HepG2 (cell line): ENCODE data around the gene IBTK. TPM values are rescaled to one million over a fixed set of nuclear protein-coding genes. Genes with fewer than 3 reads are reported as not detected.

Experiments used
- ATAC-seq: fragments of 200-7000 bp; cut with Tn5 transposase; 3 replicates; pipeline ENCODE4 v1.9.1; 2020; ENCODE audit warnings: mild to moderate bottlenecking, moderate library complexity
- BruUV-seq: library from RNA; stranded (reverse); fragments of 400-500 nt; replicated peaks from 2 replicates; lab custom pipeline; 2021; lab: Mats Ljungman, UMichigan
- CTCF ChIA-PET: fragments of 300-600 bp; formaldehyde crosslinking; extraction: SDS; loops from one replicate; lab custom pipeline; 2021; ENCODE audit warnings: low total read pairs, inconsistent platforms, low intra/inter-chr PET ratio; lab: Yijun Ruan, JAX
- POLR2A ChIA-PET: fragments of 350-600 bp; sonication (Branson Sonifier 250); formaldehyde crosslinking; loops from one replicate; lab custom pipeline; 2020; ENCODE audit warnings: antibody characterized with exemption, inconsistent platforms; lab: Yijun Ruan, JAX
- DNase-seq: peaks from one replicate; pipeline ENCODE4 v3.0.0-alpha.2; 2015; ENCODE audit warnings: low spot score
- FAIRE-seq: peaks from 3 replicates; lab custom pipeline; 2011; peaks lifted over from hg19 to GRCh38; lab: Jason Lieb, UNC
- H2AFZ ChIP-seq: one replicate; pipeline ENCODE4 v1.6.1; 2011; ENCODE audit warnings: low read length, inconsistent platforms
- H3K27ac ChIP-seq: fragments of 300-600 bp; 3 replicates; pipeline ENCODE4 v1.8.0; 2011; ENCODE audit warnings: mixed run types, mild to moderate bottlenecking, mixed read lengths, low read length, inconsistent platforms; ENCODE audit not compliant: insufficient read depth; ENCODE audit errors: extremely low read length
- H3K27me3 ChIP-seq, 2 experiments: fragments of 200-600 bp in 1 of 2; 2 replicates in 1 of 2; 3 replicates in 1 of 2; pipeline versions ENCODE4 v1.6.0 to v1.8.0; 2011; ENCODE audit warnings: low read length in 2 of 2, mild to moderate bottlenecking in 2 of 2, moderate library complexity in 2 of 2, inconsistent platforms in 1 of 2; ENCODE audit not compliant: insufficient read depth in 2 of 2, control insufficient read depth in 1 of 2
- H3K36me3 ChIP-seq, 2 experiments: fragments of 200-600 bp in 1 of 2; replicated peaks in 1 of 2; 2 replicates in 1 of 2; 3 replicates in 1 of 2; pipeline versions ENCODE4 v1.5.1 to v1.8.0; 2011; ENCODE audit warnings: low read length in 2 of 2, inconsistent platforms in 1 of 2; ENCODE audit not compliant: insufficient read depth in 2 of 2, control insufficient read depth in 1 of 2
- H3K4me1 ChIP-seq: 2 replicates; pipeline ENCODE4 v1.5.1; 2012; ENCODE audit warnings: low read length, inconsistent platforms; ENCODE audit not compliant: insufficient read depth
- H3K4me2 ChIP-seq: 2 replicates; pipeline ENCODE4 v1.6.0; 2011; ENCODE audit warnings: low read depth, low read length, inconsistent platforms
- H3K4me3 ChIP-seq, 3 experiments: fragments of 200-600 bp in 1 of 3; sonication (generic), shearing (Covaris generic) in 1 of 3; replicated peaks in 1 of 3; 2 replicates each; pipeline ENCODE4 v1.5.1; 2011 to 2016; ENCODE audit warnings: low read length in 3 of 3, inconsistent platforms in 2 of 3, low read depth in 2 of 3, mild to moderate bottlenecking in 2 of 3, control low read depth in 1 of 3, mixed read lengths in 1 of 3; ENCODE audit not compliant: insufficient read depth in 1 of 3
- H3K79me2 ChIP-seq: one replicate; pipeline ENCODE4 v1.6.1; 2011; ENCODE audit warnings: low read length, inconsistent platforms; ENCODE audit not compliant: insufficient read depth
- H3K9ac ChIP-seq: 2 replicates; pipeline ENCODE4 v1.6.0; 2011; ENCODE audit warnings: mild to moderate bottlenecking, low read depth, low read length, inconsistent platforms; ENCODE audit not compliant: insufficient read depth
- H3K9me3 ChIP-seq: 2 replicates; pipeline ENCODE4 v1.5.1; 2012; ENCODE audit warnings: mild to moderate bottlenecking, low read length
- H4K20me1 ChIP-seq: 2 replicates; pipeline ENCODE4 v1.6.0; 2011; ENCODE audit warnings: inconsistent platforms, mild to moderate bottlenecking, low read length, moderate library complexity; ENCODE audit not compliant: insufficient read depth
- BRD4 ChIP-seq: sonication (generic); formaldehyde crosslinking; IDR thresholded peaks from 2 replicates; pipeline ENCODE4 v1.4.0; 2020; ENCODE audit warnings: missing genetic modification reagents
- FOXP1 ChIP-seq, 2 experiments: fragments of 450-650 bp in 1 of 2; IDR thresholded peaks; 2 replicates each; pipeline ENCODE4 v1.6.1; 2017 to 2018; ENCODE audit warnings: antibody characterized with exemption in 1 of 2
- GATAD1 ChIP-seq: IDR thresholded peaks from 2 replicates; pipeline ENCODE4 v1.6.1; 2016; ENCODE audit warnings: missing genetic modification reagents, missing compliant biosample characterization
- SMAD1 ChIP-seq: sonication (generic); formaldehyde crosslinking; IDR thresholded peaks from 2 replicates; pipeline ENCODE4 v1.4.0; 2020; ENCODE audit warnings: missing genetic modification reagents, low read depth, mild to moderate bottlenecking, borderline replicate concordance
- SNAI1 ChIP-seq: sonication (generic); formaldehyde crosslinking; IDR thresholded peaks from 2 replicates; pipeline ENCODE4 v1.5.0; 2020; ENCODE audit warnings: mild to moderate bottlenecking, missing genetic modification reagents, borderline replicate concordance
- SP5 ChIP-seq: IDR thresholded peaks from 2 replicates; pipeline ENCODE4 v1.6.1; 2016; ENCODE audit warnings: low read depth, borderline replicate concordance
- TEF ChIP-seq: sonication (generic); formaldehyde crosslinking; IDR thresholded peaks from 2 replicates; pipeline ENCODE4 v1.5.0; 2020; ENCODE audit warnings: missing genetic modification reagents
- TFE3 ChIP-seq: IDR thresholded peaks from 2 replicates; pipeline ENCODE4 v1.6.1; 2016
- ZNF232 ChIP-seq: sonication (generic); formaldehyde crosslinking; IDR thresholded peaks from 2 replicates; pipeline ENCODE4 v1.4.0; 2020; ENCODE audit warnings: missing genetic modification reagents, borderline replicate concordance
- ZNF451 ChIP-seq: sonication (generic); formaldehyde crosslinking; IDR thresholded peaks from 2 replicates; pipeline ENCODE4 v1.5.0; 2020; ENCODE audit warnings: mild to moderate bottlenecking, missing genetic modification reagents
- ZNF589 ChIP-seq: sonication (generic); formaldehyde crosslinking; conservative IDR thresholded peaks from 2 replicates; pipeline ENCODE4 v1.8.0; 2022; ENCODE audit warnings: mild to moderate bottlenecking, moderate library complexity, missing genetic modification reagents
- ZNF660 ChIP-seq: sonication (generic); formaldehyde crosslinking; IDR thresholded peaks from 2 replicates; pipeline ENCODE4 v1.5.1; 2020; ENCODE audit warnings: mild to moderate bottlenecking, low read depth, missing genetic modification reagents, borderline replicate concordance
- ZNF749 ChIP-seq: sonication (generic); formaldehyde crosslinking; IDR thresholded peaks from 2 replicates; pipeline ENCODE4 v1.8.0; 2022; ENCODE audit warnings: mild to moderate bottlenecking, missing genetic modification reagents, moderate library complexity, borderline replicate concordance
- ZSCAN5A ChIP-seq: sonication (generic); formaldehyde crosslinking; IDR thresholded peaks from 2 replicates; pipeline ENCODE4 v1.8.0; 2022; ENCODE audit warnings: mild to moderate bottlenecking, missing genetic modification reagents, borderline replicate concordance
- WGBS: methylation state at CpG from one replicate; pipeline ENCODE4 v1.1.6; 2017; ENCODE audit warnings: low lambda C conversion rate; 5-methylcytosine and 5-hydroxymethylcytosine counted together
- in situ Hi-C: cut with HindIII; loops from 2 replicates; pipeline ENCODE4 v1.10.0; 2017; ENCODE audit warnings: low pct_unique_long_range_greater_than_20kb; ENCODE audit not compliant: extremely low pct_ligation_motif_present
- intact Hi-C: fragments of 100-400 bp; cut with micrococcal nuclease; formaldehyde crosslinking; loops from one replicate; pipeline ENCODE4 v1.10.0; 2022; ENCODE audit not compliant: unreplicated experiment
- polyA plus RNA-seq, 8 experiments: library from polyadenylated mRNA; depleted of rRNA in 3 of 8; stranded (reverse) in 7 of 8; unstranded in 1 of 8; fragments of >200 nt; fragmentation: Illumina TruSeq in 4 of 8; extraction: Trizol in 4 of 8; gene quantifications; 2 replicates each; pipeline versions ENCODE4 v1.2.1 to v1.2.3, GENCODE V29; 2011 to 2016; ENCODE audit warnings: low read depth in 4 of 8, missing spikeins in 1 of 8, mixed read lengths in 1 of 8; ENCODE audit not compliant: insufficient read depth in 1 of 8
- total RNA-seq, 5 experiments: library from RNA; depleted of rRNA; stranded (reverse); fragments of >200 nt; fragmentation: Illumina TruSeq; extraction: Trizol; gene quantifications; 2 replicates each; pipeline ENCODE4 v1.2.3, GENCODE V29; 2016; ENCODE audit warnings: low read depth in 1 of 5

IBTK gene
- total and polyA plus RNA-seq, 2 of the 13 experiments (the other 11 are each of a cell fraction or from before 2014, with no cell fraction given): 23.8 to 60.0 TPM

- POLR2A ChIA-PET: interaction anchor here (0.9 to 1.6 kb wide), 3 partner anchors 11 to 18 kb away, joined by 3 to 6 read pairs (median 3); no protein-coding TSS in a partner anchor
- Histone ChIP-seq H3K9ac (no peak overlapping the region), H3K27me3 (no peaks in the 10 kb centered on the region), H3K27ac (no peak overlapping the region), H3K4me1 (peaks cover 20% of the 10 kb centered on the region; the same call in 1 of the 2 replicates), H3K4me2 (no peak overlapping the region), H3K9me3 (no peaks in the 10 kb centered on the region), H3K36me3 (peaks cover 7 to 39% of the 10 kb centered on the region in 2 experiments), H3K79me2 (peaks cover 57% of the 10 kb centered on the region), H3K4me3 (no peak overlapping the region), H4K20me1 (peaks cover 17% of the 10 kb centered on the region; the same call in 1 of the 2 replicates), H2AFZ (no peak overlapping the region)
- FAIRE-seq (no peak), DNase-seq (no peak), ATAC-seq (no peak)
- in situ Hi-C loops: loop anchor here (25.0 kb wide), 1 partner anchor 950 kb away; the partner anchor contains the start of genes PGM3 and RWDD2A
- CTCF ChIA-PET: no interaction called here
- 94% methylated on average over 1 of the region's 1 CpG for WGBS
- BruUV-seq: no TSS peak
- TF ChIP-seq TEF (CRISPR knock-in tag): no peak
- intact Hi-C loops: no loop called here
These were observed 10.5 kb downstream of the IBTK start for GRCh38 chr6:82237013-82237412.

- Histone ChIP-seq H3K9ac (no peak overlapping the region), H3K4me2 (no peak overlapping the region), H3K9me3 (no peaks in the 10 kb centered on the region), H3K27ac (no peak overlapping the region), H3K27me3 (no peaks in the 10 kb centered on the region), H4K20me1 (peaks cover 2% of the 10 kb centered on the region; the same call in 1 of the 2 replicates), H3K79me2 (no peaks in the 10 kb centered on the region), H3K4me3 (no peak overlapping the region), H2AFZ (no peak overlapping the region), H3K4me1 (no peaks in the 10 kb centered on the region), H3K36me3 (peaks cover 6 to 71% of the 10 kb centered on the region in 2 experiments)
- DNase-seq (no peak), FAIRE-seq (no peak), ATAC-seq (no peak)
- POLR2A ChIA-PET: no interaction called here
- no TSS peak for BruUV-seq
- in situ Hi-C loops: loop anchor here (25.0 kb wide), 1 partner anchor 960 kb away; the partner anchor contains the start of genes PGM3 and RWDD2A
- WGBS: 98% methylated on average over 1 of the region's 1 CpG
- intact Hi-C loops: no loop called here
- CTCF ChIA-PET: no interaction called here
- TF ChIP-seq ZNF451 (no peak), ZNF589 (CRISPR knock-in tag) (no peak), ZNF660 (CRISPR knock-in tag) (no peak), SP5 (CRISPR knock-in tag) (no peak), ZSCAN5A (CRISPR knock-in tag) (no peak), ZNF749 (CRISPR knock-in tag) (no peak), SNAI1 (CRISPR knock-in tag) (no peak), BRD4 (CRISPR knock-in tag) (no peak), SMAD1 (CRISPR knock-in tag) (no peak), ZNF232 (CRISPR knock-in tag) (no peak), FOXP1 (IDR thresholded peaks at IDR 0.05) (no peak), FOXP1 (CRISPR knock-in tag; IDR thresholded peaks at IDR 0.05) (no peak), TFE3 (CRISPR knock-in tag) (no peak), GATAD1 (CRISPR knock-in tag) (no peak)
These were observed 19.8 kb downstream of the IBTK start for GRCh38 chr6:82227770-82228169.
